Activated CD4-positive, alpha-beta T cell treated with anti-CD3 and anti-CD28 coated beads, Interleukin-2, amount 50 U/mL, for 16 hours (primary cell): ENCODE measurements around the gene MNT.

Experiments
- DNase-seq: peaks from one replicate; pipeline ENCODE4 v3.0.0-alpha.2; 2020

Gene MNT

DNA sequence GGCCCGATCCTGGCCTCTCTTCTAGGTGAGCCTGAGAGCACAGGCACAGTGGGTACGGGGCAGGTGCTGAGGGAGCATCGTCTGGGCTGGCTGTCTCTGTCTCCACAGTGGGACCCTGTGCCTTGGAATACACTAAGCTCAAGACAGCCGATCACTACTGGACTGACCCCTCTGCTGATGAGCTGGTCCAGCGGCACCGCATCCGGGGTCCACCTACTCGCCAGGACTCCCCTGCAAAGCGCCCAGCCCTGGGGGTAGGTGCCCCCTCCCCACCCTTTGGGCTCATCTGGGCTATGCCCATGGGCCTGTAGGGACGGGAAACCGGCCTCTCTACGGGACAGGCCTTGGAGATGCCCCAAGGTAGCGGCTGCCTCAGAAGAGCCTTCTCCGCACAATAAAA lies 38.0 kb downstream of the MNT start:
- DNase-seq = no peak

DNA sequence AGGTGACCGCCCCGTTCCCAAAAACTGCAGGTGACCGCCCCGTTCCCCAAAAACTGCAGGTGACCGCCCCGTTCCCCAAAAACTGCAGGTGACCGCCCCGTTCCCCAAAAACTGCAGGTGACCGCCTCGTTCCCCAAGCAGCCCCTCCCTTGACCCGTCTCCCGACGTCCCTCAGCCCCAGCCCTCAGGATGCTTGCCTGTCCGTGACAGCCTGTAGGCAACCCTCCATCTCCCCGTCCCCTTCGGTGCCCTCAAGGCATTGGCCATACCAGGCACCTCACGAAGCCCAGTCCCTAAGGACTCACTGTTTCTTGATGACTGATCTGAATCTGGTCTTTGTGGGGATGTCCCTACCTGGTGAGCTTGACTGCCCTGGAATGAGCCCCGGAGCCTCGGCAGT lies 38.4 kb downstream of the MNT start:
- no peak for DNase-seq

DNA sequence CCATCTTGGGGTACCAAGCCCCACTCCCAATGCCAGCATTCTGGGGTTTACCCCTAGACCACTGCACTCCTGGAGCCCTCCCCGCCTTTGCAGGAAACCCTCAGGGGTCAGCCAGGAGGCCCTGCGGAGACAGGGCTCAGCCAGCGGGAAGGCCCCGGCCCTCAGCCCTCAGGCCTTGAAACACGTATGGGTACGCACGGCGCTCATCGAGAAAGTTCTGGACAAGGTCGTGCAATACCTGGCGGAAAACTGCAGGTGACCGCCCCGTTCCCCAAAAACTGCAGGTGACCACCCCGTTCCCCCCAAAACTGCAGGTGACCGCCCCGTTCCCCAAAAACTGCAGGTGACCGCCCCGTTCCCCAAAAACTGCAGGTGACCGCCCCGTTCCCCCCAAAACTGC lies 38.8 kb downstream of the MNT start:
- DNase-seq = no peak

- DNase-seq = no peak
Observed at GRCh38 chr17:2361010-2361760, 39.7 kb downstream of the MNT start.

DNA sequence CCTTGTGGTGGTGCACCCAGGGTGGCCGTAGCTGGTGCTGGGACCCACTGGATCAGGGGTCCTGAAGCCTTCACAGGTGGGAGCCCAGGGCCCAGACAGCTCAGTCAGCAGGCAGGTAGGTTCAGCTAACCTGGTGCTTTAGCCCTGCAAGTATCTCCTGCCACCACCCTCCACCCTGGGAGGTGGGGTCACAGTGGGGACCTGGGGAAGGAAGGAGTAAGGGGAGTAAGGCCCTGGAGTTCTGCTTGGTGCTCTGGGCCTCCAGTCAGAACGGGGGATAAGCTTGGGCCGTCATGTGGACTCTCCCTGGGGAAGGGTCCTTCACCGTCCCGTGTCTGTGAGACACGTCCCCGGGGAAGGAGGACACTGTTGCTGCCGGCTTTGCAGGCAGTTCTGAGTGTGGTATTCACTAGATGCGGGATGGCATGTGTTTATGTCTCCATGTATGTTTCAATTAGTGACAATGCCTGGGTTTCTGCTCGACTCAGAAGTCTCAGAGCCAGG lies 42.9 kb downstream of the MNT start:
- DNase-seq = no peak

GRCh38 chr17:2357237-2357636 lies 43.6 kb downstream of the MNT start:
- no peak for DNase-seq

DNA sequence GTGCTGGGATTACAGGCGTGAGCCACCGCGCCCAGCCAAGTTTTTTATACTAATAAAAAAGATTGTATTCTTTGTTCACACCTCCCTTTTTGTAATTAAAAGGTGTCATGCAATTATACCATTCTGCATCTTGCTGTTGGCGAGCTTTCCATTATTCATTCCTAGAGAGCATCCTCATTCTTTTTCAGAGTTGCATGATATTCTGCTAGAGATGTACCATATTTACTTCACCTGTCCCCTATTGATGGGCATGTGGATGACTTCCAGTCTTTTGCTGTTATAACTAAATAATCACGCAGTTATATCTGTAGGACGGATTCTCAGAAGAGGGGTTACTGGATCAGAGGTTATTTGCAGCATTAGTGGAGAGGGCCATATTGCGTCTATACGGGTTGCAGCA lies 46.5 kb downstream of the MNT start:
- DNase-seq = no peak

GRCh38 chr17:2351269-2351668 lies 49.6 kb downstream of the MNT start:
- no peak for DNase-seq

GRCh38 chr17:2347805-2348685 lies 52.8 kb downstream of the MNT start:
- no peak for DNase-seq

GRCh38 chr17:2346475-2346874 lies 54.4 kb downstream of the MNT start:
- no peak for DNase-seq

DNA sequence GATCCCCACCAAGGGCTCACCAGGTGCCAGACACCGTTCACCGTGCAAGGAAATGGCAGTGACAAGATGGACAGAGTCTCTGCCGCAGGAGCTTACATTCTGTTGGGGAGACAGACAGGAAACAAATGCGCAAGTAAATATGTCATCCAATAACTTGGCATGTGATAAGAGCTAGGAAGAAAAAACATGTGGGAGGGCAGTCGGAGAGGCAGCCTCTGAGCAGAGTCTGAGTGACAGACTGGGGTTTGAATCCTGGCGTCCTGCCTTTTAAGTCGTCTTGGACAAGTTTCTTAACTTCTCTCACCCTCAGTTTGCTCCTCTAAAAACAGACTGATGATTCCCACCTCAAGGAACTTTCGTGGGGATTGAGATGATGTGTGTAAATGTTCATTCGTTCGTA lies 56.3 kb downstream of the MNT start:
- DNase-seq = no peak

DNA sequence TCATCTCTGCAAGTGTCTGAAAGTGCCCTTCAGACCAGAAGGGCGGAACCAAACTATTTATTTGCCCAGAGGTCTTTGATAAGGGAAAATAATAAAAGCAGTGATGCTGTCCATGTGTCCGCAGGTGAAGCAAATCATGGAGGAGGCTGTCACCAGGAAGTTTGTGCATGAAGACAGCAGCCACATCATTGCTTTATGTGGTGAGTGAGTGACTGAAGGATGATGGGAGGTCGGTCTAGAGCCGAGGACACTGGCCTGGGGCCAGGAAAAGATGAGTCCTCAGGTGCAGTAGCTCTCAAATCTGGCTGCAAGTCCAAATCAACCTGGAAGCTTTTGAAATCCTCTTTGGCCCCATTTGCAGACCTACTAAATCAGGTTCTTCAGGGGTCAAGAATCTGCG lies 57.4 kb downstream of the MNT start:
- DNase-seq = no peak

- no peak for DNase-seq
Observed at GRCh38 chr17:2338315-2338657, 62.6 kb downstream of the MNT start.

DNA sequence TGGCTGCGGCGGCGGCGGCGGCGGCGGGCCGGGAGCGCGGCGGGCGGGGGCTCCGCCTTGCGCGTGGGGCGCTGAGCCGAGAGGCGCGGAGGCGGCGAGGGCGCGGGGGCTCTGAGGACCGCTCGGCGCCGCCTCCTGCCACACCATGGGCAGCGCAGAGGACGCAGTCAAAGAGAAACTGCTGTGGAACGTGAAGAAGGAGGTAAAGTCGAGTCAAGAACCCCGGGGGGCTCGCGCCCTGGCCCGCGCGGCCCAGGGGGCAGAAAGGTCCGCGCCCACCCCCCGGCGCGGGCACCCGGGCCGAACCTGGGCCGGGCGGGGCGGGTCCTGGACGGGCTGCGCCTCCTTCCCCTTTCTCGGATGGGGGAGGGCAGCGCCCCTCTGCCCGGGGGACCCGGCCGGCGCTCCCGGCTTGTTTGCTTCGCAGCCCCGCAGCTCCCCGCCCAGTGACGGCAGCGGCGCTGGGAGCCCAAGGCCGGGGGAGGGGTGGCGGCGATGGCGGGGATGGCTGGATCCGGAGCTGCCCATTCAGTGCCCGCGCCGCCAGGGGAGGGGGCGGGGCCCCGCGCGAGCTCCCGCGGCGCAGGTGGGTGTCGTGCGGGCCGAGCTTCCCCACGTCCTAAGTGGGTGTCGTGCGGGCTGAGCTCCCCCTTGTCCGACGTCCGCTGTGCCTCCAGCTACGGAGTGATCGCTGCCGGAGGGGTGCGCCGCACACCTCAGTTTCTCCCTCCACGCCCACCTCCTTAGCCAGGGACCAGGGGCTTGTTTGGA lies 63.1 kb downstream of the MNT start:
- peak; percentile 44 for DNase-seq

- peak; percentile 60 for DNase-seq
Observed at GRCh38 chr17:2336852-2337543, 63.9 kb downstream of the MNT start, which contains the start of gene SGSM2. SGSM2 (plus strand) TSS chr17:2337501; CDS start chr17:2337689, 188 bp downstream.

DNA sequence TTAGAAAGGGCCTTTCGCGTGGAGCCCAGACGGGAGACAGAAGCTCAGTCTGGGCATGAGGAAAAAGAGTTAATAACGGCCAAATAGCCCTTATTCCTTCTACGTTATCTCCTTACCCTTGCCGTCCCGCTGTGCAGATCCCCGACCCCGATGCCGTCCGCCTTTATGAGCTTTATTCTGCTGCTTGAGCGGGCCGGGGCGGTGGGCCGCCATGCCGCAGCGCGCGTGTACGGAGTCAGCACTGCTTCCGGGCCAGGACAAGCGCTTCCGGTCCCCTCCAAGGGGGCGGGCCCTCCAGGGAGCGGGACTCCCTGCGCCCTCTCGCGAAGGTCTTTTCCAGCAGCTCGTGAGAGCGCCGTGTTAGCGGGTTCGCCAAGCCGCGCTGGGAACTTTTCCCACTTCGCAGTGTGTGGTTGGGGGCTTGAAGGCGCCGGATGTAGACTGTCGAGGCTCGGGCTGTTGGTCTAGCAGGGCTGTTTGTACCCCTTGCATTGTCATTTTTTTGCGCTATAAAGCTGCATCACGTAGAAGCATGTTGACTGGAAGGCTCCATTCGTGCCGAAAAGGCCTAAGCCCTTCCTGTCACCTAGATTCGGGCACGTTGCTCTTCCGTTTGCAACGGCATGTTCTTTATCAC lies 64.5 kb downstream of the MNT start, which contains the start of gene TSR1:
TSR1 (minus strand) TSS at position 243 of the 637 bp plus-strand sequence; CDS start at position 213, 30 bp downstream.
- peak; percentile 94 for DNase-seq

- DNase-seq = no peak
Observed at GRCh38 chr17:2335726-2336214, 65.1 kb downstream of the MNT start.
